Spleen (tissue), 7 donors: ENCODE measurements around the gene FBXL12.
"Not testable (repeated sequence)": the region's sequence is repeated elsewhere in the genome, so short reads cannot be mapped to it uniquely, and the experiment has no call there.

Experiments
- CTCF ChIP-seq, 11 experiments: fragments of 200-600 bp in 7 of 11; fragments of 450-650 bp in 4 of 11; sonication (generic) in 4 of 11; IDR thresholded peaks in 8 of 11; conservative IDR thresholded peaks in 3 of 11; 1 replicate in 7 of 11; 2 replicates in 4 of 11; pipeline versions ENCODE4 v1.4.0 to v1.8.0; 2016 to 2021; ENCODE audit warnings: antibody characterized with exemption in 11 of 11, inconsistent platforms in 4 of 11, mild to moderate bottlenecking in 1 of 11
- POLR2AphosphoS5 ChIP-seq, 3 donors: sonication (generic); formaldehyde crosslinking; IDR thresholded peaks; one replicate each; pipeline ENCODE4 v1.5.1; 2017; ENCODE audit warnings: antibody characterized with exemption in 3 of 3
- donor health status: DM: no; HTN: no; CAD: no; lungs with moderate emphysema.
- donor health status: DM: no; HTN: no; CAD: no.
- donor health status: DM: no; HTN: no; CAD: no.

- TF ChIP-seq POLR2AphosphoS5 (IDR thresholded peaks at IDR 0.05); CTCF (IDR thresholded peaks at IDR 0.05 in 8 of 11, conservative IDR thresholded peaks at IDR 0.05 in 3 of 11): not testable (repeated sequence)
Observed at GRCh38 chr19:9820034-9820433, 1.2 kb upstream of the FBXL12 start.
